Measurements from ENCODE around the gene RASGEF1C. TPM values are rescaled to one million over a fixed set of nuclear protein-coding genes. Genes with fewer than 3 reads are reported as not detected.

RASGEF1C gene
- total RNA-seq: under 1 TPM in 1 of 2 donors, not detected in 1; 0.24 TPM
- long read RNA-seq, donor 1: 0 reads
- long read RNA-seq, donor 2: 0 reads

DNA sequence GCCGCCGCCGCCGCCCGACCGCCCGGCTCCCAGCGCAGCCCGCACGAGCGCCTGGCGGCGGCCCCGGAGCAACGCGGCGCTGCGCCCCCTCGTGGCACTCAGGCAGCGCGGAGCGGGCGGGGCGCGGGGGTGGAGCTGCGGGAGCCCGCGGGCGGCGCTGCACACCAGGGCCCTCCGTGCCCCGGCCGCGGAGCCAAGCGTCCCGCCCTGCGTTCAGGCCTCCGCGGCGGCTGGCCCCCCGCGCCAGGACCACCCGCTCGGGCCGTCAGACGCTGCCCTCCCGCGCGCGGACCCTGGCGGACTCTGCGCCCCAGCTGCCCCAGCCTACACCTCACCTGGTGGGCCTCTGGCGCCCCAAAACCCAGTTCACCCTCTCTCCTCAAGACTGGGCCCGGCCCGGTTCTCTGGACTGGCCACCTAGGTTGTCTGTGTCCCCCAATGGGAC is at the start of gene RASGEF1C:
RASGEF1C (minus strand) TSS at position 75 of the 445 bp plus-strand sequence. CDS start 71,159 bp downstream, outside the sequence.
- intact Hi-C loops (cut with DNase I): no loop called here
- no peak for DNase-seq (ENCODE audit: low spot score)

DNA sequence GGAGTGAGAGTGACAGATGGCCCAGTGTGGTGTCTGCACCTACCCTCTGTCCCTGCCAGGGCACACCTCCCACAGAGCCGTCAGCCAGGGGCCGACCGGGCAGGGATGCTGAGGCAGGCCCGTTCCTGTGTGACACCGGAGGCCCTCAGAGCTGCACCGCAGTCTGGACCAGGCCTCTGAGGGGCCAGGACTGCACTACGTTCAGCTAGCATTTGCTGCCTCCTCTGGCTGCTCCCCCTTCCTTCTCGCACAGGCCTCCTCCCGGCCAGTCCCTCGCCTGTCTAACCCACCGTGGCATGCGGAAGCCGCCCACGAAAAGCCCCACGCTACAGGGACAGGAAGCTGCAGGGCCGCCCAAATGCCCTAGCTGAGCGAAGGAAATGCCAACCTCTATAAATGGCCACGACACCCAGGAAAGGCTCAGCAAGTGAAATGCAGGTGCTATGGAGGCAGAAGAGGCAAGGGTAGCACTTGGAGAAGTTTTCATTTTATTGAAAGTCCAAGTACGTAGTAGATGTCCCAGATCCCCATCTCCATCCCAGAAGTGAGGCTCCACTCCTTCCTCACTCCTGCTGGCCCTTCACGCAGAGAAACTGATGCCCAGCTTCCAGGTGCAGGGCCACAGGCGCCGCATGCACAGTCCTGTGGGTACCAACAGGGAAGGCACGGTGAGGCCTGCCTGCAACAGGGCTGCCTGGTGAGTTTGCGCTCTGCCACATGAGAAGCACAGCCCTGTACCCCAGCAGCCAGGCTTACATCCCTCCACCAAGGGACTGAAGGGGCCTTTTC is 44.2 kb upstream of the RASGEF1C start:
- no peak for DNase-seq (ENCODE audit: low spot score)

DNA sequence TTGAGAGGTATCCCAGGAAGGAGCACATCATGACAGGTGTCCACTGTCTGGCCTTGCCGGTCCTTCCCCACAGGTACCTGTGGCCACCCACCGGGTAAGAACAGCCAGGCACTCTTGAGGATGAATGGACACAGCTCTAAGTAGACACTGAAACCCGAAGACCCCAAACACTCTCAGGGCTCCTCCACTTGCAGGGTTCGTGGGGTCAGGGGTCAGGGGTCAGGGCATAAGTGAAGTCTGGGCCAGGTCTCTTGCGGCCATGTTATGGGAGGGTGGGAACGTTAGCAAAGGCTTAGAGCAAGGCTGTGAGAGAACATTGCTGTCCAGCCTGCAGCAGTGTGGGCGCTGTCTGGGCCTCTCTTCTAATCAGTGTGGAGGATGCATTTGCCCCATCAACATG is 42.9 kb upstream of the RASGEF1C start:
- DNase-seq (ENCODE audit: low spot score): no peak
- intact Hi-C loops (cut with DNase I): no loop called here

More for the DNA sequence above, 44.2 kb upstream of the RASGEF1C start:
- intact Hi-C loops (cut with DNase I): no loop called here

DNA sequence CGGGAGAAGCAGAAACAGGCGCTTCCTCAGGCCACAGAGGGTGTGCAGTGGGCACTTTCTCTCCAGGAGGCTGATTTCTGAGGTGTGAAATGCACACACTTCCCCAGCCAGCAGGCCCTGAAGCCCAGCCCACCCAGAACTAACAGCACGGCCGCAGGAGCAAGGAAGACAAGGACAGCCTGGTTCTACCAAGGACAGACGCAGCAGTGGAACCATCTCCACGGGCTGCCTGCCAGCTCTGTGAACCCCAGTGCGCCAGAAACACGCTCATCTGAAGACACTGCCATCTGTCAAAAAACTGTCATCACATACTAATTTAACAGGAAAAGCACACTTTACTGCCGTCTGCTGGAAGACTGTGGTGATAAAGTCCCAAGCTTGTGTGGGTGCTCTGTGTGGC is 42.1 kb upstream of the RASGEF1C start:
- intact Hi-C loops (cut with DNase I): no loop called here
- DNase-seq (ENCODE audit: low spot score): no peak

DNA sequence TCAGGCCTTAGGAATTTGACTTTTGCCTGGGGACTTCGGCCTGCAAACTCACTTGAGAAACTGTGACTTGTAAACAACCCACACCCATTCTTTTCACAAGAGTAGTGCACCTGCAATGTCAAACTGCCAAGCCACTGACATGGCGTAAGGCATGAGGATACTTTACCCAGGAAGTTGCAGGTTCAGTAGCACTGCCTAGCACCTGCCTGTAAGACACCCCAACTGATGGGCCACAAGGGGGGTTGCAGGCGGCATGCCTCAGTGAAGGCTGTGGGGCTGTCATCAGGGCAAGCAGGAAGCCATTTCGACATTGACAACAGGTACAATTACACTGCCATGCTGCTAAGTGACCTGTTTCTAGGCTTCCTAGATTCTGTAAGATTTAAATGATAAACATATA is 41.3 kb upstream of the RASGEF1C start:
- DNase-seq (ENCODE audit: low spot score): no peak

DNA sequence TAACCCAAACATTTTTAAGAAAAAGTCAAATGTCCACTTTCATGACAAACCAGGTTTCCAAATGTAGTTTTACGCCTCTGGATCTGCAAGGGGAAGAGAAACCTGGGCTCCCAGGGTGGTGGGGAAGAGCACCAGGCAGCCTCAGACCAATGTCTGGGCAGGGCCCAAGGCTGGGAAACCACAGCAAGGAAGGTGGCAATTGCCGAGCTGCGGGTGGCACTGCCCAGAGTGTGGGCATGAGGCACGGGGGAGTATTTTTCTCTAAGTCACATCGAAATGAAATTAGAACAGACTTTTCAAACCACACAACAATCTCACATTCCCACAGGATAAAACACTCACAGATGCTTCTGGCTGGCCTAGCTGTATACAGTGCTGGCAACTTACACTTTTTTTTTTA is 32.6 kb upstream of the RASGEF1C start:
- no peak for DNase-seq (ENCODE audit: low spot score)
- intact Hi-C loops (cut with DNase I): no loop called here

More for the DNA sequence above, 41.3 kb upstream of the RASGEF1C start:
- intact Hi-C loops (cut with DNase I): no loop called here

DNA sequence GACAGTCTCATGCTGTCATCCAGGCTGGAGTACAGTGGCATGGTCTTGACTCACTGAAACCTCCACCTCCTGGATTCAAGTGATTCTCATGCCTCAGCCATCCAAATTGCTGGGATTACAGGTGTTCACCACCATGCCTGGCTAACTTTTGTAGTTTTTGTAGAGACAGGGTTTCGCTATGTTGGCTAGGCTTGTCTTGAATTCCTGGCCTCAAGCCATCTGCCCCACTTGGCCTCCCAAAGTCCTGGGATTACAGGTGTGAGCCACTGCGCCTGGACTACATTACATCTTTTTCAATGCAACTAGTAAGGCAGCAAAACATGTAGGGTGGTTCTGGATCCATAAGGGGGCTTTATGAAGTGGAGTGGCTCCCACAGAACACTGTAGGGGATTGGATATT is 29.6 kb upstream of the RASGEF1C start:
- no peak for DNase-seq (ENCODE audit: low spot score)
- intact Hi-C loops (cut with DNase I): no loop called here

DNA sequence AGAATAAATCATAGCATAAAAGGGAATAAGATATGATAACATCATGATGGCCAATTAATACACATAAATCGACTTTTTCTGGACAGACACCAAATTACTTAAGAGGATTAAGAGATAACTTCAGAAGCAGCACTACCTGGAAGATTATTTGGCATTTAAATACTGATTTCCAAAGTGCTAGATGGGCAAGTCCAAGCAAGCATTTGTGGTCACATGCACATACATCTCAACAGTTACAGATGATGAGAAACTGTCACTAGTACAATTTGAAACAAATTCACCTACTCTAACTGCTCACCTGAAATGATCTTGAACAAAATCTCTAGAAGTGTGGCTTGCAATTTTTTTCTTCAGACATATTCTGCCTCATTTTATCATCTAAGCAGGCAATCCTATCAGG is 26.8 kb upstream of the RASGEF1C start:
- no peak for DNase-seq (ENCODE audit: low spot score)
- intact Hi-C loops (cut with DNase I): no loop called here

DNA sequence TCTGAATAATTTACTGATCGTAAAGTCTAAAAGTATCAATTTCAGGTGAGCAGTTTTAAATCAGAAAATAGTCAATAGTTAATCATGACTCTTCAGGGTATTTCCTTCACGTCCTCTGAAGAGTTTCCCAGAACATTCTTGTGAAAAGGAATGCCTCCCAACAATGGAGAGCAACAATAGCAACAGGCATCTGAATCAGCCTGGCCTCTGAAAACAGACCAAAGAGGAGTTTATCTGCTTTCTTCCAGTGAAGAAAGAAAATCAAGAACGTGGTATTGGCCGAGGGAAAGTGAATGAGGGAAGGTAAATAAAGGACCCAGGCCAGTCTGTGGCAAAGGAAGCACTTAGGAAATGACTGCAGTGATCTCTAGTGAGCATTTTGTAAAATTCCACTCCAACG is 26.1 kb upstream of the RASGEF1C start:
- intact Hi-C loops (cut with DNase I): no loop called here
- DNase-seq (ENCODE audit: low spot score): no peak

DNA sequence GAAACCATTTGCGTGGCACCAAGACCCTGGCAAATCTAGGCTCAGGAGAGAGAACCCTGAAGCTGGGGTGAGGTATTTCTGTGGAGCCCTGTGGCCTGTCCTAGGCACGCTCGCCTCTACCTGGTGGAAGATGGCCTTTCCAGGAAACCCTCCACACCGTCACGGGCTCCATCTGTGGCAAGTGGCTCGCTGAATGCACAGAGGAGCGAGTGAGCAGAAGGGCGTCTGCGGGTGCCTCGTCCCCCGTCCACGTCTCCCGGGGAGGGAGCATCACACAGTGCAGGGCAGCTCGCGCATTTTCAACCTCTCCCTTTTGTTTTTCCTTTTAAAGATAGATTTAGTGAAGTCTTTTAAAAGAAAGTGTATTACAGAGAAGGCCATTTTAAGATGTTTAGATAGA is 25.3 kb upstream of the RASGEF1C start:
- DNase-seq (ENCODE audit: low spot score): no peak
- intact Hi-C loops (cut with DNase I): loop anchor here in 1 of 2 donors (5.0 kb wide), 1 partner anchor 358 kb away; the partner anchor contains the start of gene SCGB3A1

DNA sequence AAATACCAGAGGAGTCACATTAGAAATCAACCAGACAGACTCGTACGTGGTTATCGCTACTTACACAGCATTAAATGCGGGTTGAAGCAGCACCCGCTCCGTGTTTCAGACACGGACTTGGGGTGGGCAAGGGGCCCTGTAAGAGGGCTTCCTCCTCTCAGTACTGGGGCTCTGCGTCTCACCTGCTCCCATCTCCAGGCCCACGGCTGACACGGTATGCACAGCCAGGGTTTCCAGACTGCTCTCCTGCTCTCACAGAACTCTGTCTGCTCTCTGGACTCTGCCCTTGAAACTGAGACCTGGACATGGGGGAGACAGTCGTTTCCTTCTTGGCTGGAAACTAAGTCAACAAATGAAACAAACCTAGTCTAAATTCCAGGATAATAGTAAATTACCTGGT is 24.7 kb upstream of the RASGEF1C start:
- intact Hi-C loops (cut with DNase I): loop anchor here in 1 of 2 donors (5.0 kb wide), 1 partner anchor 359 kb away; the partner anchor contains the start of gene SCGB3A1
- DNase-seq (ENCODE audit: low spot score): peak; percentile 41

DNA sequence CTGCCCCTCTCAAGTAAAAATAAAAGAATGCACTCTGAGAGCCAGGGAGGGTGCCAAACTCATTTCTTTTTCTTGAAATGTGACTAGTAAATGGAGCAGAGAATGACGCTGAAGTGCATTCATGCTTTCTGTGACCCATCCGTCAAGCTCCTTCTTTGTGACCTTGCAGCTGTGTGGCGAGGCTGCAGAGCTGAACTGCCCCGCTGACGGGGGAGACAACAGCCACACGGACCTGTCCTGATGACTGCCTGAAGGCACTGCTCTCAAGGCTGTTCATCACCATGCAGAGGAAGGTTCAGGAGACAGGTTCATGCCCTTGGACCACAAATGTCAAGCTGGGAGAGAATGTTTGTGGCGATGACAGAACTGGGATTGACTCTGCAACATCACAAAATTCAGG is 21.0 kb upstream of the RASGEF1C start:
- intact Hi-C loops (cut with DNase I): loop anchor here in 1 of 2 donors (5.0 kb wide), 1 partner anchor 362 kb away; the partner anchor contains the start of gene SCGB3A1
- no peak for DNase-seq (ENCODE audit: low spot score)

DNA sequence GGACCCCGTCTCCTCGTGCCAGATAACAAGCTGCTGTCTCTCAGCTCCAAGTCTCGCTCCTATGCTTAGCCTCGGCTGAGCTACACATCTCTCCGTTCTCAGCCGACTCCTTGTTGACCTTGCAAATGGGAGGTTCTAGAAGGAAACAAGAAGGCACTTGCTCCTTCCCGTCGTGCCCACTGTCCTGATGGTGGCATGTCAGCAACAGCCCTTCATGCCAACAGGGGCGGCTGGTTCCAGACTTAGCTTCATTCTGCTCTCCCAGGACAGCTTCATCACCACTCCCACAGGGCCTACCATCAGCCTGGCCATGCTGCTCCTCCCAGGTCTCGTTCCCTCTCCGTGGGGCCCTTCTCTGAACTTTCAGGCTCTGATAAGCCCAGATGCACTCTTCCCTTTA is 13.0 kb upstream of the RASGEF1C start:
- intact Hi-C loops (cut with DNase I): no loop called here
- DNase-seq (ENCODE audit: low spot score): peak; percentile 70

DNA sequence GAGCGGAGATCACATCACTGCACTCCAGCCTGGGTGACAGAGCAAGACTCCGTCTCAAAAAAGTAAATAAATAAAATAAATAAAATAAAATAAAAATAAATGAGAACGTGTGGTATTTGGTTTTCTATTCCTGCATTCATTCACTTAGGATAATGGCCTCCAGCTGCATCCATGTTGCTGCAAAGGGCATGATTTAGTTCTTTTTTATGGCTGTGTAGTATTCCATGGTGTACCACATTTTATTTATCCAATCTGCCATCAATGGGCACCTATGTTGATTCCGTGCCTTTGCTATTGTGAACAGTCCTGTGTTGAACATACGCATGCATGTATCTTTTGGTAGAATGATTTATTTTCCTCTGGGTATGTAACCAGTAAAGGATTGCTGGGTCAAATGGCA is 8.8 kb upstream of the RASGEF1C start:
- DNase-seq (ENCODE audit: low spot score): no peak
- intact Hi-C loops (cut with DNase I): no loop called here

DNA sequence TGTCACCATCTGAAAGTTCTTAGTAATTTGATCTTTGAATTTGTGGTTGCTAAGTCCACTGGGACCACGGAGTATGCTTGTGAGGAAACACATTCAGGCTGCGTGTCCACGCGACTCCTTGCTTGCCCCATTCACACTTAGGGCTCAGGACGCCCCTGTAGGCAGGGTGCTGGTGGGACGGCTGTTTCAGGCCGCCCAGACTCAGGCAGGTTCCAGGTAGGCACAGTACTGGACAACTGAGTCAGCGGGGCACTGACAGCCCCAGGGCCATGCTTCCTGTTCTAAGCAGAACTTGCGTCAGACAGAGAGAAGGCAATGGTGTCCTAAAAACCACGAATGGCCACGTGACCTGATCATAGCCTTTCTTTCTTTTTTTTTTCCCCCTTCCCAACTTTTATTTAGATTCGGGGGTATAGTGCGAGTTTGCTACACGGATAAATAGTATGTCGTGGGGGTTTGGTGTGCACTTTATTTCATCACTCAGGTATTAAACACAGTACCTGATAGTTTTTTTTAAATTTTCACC is 7.7 kb upstream of the RASGEF1C start:
- intact Hi-C loops (cut with DNase I): no loop called here
- DNase-seq (ENCODE audit: low spot score): no peak

DNA sequence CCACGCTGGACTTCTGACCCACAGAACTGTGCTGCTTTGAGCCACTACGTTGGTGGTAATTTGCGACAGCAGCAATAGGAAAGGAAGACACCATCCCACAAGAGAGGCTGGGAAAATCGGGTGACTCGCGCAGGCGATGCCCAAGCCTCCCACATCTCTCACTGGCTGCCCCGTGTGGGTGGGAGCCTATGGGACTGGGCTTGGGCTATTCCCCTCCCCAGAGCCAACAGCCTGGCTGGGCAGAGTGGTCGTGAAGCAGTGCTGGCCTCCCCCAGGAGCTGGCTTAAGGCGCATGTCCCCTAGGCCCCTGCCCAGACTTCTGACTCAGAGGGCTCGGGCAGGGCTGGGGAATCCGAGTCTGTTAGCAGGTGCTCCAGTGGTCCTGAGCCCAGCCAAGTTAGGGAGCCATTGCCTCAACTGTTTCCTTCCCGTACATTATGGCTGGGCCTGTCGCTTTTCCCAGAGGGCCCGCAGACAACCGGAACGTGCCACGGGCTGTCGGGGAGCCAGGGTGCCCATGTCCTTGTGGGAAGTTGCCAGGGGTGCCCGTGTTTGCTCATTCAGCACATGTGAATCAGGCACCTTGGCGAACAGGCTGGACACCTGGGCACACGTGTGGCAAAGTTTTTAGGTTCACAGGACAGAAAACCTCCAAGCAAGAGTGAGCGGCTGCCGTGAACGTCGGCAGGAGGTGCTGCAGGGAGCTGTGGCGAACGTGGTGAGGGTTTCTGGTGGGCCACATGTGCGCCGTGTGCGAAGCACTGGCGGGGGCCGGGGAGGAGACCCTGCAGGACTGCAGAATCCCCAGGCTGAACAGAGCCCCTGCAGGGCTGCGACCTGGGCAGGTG is 7.0 kb upstream of the RASGEF1C start:
- DNase-seq (ENCODE audit: low spot score): peak; percentile 76
- intact Hi-C loops (cut with DNase I): no loop called here

DNA sequence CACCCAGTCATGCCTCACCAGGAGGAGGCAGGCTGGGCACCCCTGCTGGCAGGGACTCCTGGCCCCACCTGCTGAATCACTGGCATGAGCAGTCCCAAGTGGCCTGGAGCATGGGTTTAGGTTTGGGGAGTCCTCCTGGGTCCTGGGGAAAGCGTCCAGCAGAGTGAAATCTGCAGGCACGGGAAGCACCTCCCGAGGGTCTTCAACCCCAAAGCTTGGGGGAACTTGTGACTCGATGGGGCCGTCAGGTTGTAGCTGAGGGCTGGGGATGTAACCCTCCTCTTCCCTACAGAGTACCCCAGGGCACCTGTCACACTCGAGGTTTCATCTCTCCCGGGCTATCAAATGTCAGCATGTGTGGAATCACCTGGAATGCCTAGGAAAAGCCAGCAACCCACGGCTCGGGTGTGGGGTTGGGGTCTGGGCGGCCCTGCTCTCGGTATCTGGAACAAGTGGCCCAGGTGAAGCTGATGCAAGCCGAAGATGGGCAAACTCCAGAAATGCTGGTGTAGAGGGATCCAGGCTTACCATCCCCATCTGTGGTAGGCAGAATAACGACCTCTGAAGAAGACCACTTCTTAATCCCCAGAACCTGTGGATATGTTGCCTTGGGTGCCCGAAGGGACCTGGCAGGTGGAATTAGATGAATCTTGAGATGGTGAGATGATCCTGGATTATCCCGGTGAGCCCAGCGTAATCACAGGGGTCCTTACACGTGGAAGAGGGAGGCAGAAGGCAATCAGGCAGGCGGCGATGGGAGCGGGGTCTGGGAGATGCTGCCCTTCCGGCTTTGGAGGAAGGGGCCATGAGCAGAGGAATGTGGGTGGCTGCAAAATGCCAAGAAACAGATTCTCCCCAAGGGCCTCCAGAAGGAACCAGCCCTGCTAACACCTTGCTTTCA is 6.1 kb upstream of the RASGEF1C start:
- DNase-seq (ENCODE audit: low spot score): peak; percentile 31
- intact Hi-C loops (cut with DNase I): no loop called here

DNA sequence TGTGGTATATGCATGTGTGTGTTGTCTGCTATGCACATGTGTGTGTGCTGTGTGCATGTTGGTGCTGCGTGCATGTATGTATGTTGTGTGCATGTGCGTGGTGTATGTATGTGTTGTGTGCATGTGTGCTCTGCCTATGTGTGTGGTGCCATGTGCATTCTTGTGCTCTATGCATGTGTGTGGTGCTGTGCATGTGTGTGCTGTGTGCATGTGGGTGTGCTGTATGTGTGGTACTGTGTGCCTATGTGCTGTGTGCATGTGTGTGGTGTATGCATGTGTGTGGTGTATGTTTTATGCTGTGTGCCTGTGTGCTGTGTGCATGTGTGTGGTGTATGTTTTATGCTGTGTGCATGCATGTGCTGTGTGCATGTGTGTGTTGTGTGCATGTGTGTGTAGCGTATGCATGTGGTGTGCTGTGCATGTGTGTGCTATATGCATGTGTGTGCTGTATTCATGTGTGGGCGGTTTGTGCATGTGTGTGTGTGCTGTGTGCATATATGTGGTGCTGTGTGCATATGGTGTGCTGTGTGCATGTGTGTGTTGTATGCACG is 4.7 kb upstream of the RASGEF1C start:
- intact Hi-C loops (cut with DNase I): no loop called here
- no peak for DNase-seq (ENCODE audit: low spot score)

DNA sequence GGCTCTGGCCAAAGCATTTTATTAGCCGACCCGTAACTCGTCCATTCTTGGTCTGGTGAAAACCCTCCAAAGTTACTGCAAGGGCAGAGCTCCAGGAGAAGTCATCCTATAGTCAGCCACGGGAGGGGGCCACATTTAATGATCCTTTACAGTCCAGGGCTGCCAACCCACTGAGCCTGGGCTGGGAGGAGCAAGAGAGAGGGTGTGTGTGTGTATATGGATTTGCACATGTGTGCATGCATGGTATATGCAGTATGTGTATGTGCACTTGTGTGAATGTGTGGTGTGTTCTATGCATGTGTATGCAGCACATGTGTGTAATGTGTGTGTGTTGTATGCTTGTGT is 4.2 kb upstream of the RASGEF1C start:
- intact Hi-C loops (cut with DNase I): no loop called here
- no peak for DNase-seq (ENCODE audit: low spot score)

Measured in posterior vena cava (tissue), 2 donors.